ENCODE measurements around the gene PHF2.
A peak's percentile ranks its signal among the peaks of the same experiment; 100 is the strongest.

Gene PHF2

DNA sequence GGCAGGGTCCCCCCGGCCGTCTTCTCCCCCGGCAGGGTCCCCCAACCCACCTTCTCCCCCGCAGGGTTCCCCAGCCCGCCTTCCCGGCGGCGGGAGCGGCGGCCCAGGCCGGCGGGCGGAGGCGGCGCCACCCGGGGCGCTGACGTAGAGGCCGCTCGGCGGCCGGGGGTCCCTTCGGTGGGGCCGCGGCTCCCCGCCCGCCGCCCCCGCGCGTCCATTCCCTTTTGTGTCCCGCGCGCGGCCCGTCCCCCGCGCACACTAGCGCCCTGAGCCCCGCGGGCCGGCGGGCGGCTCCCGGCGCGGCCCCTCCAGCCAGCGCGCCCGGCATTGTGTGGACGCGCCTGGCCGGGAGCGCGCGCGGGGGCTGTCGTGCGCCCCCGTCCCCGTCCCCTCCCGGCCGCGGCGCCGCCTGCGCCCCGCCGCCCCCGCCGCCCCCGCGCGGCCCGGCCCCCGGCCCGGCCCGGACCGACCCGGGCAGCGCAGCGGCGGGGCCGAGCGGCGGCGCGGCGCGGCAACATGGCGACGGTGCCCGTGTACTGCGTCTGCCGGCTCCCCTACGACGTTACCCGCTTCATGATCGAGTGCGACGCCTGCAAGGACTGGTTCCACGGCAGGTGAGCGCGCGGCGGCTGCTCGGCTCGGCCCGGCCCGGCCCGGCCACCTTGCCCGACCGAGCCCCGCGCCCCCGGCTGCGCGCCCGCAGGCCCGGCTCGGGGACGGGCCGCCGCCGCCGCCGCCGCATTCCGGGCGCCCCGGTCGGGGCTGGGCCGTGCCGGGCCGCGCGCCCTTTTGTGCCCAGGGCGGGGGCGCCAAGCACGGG is at the start of gene PHF2:
Gene PHF2 (plus strand): TSS at position 327 of the 820 bp plus-strand sequence. CDS start 190 bp downstream, at position 517.
- no peak for DNase-seq

DNA sequence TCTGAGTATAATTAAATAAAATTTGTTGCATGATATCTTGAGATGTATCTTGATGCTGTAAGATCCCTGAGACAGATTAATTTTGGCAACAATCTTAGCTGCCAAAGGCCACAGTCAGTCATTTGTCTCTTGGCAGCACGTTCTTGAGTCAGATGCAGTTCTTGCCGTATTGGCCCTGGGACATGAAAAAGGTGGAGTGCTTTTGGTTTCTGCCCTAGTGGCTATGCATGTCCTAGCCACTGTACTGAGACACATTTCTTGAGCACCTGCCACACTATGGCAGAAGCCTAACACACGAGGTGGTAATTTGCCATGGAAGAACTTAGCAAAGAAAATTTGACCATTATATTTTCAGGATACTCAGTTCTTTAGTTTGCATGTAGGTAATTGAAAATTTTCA is 45.0 kb upstream of the PHF2 start:
- no peak for DNase-seq

DNA sequence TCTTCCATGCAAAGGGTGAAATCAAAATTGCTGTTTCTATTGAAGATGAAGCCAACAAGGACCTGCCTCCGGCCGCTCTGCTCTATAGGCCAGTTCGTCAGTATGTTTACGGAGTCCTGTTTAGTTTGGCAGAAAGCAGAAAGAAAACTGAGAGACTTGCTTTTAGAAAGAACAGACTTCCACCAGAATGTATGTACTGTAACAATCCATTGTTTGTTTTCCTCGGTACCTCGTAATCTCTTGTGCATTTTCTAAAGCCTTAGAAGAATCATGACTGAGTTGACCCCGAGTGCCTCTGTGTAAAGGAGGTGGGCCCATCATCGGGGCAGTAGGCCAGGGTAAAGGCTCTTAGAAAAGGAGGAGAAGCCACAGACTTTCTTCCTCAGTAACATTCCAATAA is 44.2 kb upstream of the PHF2 start:
- DNase-seq: no peak

DNA sequence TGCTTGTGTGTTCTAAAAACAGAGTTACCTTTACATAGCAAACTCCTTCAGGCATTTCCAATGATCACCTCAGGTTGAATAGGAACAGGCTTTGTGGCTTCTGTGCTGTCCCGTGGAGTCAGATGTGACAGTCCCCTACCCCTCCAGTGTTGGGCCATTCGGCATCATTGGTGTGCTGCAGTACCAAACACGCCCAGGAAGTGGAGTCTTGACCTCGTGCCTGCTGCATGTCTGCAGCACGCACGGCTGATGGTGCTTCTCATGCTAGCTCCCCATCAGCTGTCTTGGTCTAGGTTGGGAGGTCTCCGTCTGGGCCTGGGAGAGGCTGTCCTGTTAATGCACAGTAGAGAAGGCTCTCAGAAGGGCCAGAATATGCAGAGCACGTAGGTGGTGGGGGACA is 42.5 kb upstream of the PHF2 start:
- DNase-seq: no peak

DNA sequence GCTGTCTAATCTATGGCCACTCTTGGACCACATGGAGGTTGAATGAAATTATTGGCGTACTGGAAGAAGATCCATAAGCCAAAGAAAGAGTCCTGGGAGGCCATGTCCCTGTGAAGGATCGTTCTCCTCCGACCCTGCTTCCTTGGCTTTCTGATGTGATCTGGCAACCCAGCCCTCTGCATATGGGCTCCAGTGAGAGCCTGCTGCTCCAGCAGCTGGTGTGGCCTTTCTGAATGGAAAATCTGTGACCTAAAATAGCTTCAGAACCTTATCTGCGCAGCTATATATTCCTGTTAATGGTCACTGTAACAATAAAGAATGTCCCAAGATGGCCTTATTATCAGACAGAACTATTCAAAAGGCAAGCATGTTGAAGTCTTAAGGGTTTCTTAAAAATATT is 40.2 kb upstream of the PHF2 start:
- DNase-seq: no peak

DNA sequence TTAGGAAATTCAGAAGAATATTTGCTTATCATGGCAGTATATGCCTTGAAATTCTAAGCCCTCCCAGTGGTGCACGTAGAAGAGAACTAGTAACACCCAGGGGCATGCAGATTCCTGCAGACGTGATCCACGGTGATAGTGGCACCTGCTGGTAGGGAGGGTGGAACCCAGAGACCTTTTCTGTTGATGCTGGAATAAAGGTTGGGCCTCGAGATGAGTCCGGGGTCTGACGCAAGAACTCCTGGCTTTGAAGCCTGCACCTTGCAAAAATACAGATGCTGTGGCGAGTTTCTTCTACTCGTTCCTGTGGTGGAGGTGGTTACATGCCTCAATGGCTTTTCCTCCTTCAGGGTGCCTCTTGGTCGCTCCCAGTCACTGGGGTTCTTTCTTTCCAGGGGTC is 39.5 kb upstream of the PHF2 start:
- no peak for DNase-seq

DNA sequence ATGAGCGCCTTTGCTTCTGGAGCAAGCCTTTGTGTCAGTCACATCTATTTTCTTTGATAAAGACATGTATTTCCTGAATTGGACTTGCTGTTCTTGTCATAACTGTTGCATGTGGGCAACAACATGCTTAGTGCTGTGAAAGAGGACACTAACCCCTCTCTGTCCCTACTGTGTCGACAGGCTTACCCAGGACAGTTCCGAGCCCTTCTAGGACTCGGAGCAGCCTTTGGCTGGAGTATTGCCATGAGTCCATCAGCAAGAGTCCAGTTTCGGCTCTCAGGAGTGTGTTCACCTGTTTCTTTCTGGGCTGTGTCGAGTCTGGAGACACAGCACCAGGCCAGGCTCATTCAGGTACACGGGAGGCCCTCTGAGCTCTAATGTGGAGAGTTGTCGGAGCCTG is 36.1 kb upstream of the PHF2 start:
- DNase-seq: no peak

DNA sequence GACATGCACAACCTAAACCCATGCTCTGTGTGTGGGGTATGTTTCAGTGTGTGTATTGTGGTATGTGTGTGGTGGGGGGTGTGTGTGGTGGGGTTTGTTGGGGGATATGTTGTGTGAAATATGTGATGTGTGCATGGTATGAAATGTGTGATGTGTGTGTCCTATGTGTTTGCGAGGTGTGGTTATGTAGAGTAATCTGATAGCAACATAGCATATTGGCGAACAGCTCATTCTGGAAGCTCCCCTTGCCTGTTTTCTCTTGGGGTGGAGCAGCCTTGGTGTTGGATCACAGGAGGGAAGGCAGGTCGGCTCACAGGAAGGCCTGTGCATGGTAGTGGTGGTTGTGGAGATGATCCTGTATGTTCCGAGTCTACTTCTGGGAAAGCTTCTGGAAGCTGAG is 35.4 kb upstream of the PHF2 start:
- DNase-seq: no peak

DNA sequence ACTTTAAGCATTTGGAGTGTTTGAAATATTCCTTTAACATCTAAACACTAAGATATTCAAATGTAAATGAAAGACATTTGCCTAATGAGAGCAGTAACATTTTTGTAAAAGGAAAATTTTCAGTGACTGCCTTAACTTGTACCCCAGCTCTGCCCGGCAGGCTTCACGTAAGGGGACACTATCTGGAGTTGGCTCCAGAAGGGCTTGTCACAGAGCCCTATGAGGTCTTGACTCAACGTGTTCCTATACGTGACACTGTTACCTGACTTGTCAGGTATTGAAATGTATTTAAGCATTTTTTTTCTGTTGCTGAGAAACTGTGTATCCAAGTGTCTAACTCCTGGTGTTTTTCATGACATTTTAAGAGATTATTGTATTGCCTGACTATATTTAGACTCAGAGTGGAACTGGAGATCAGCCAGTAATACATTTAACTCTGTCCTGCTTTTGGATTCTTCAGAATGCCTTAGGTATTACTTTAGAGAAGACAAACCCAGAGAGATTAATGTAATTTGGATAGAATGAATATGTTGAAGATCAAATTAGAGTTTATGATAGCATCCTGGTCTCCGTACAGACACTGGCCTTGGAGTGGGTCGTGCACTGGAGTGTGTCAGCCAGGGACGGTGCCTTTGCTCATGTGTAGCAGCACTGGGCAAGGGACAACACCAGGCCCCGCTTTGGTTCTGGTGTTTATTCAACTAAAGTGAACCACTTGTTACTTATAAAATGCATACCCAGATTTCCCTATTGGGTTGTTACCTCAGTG is 34.6 kb upstream of the PHF2 start:
- DNase-seq: no peak

DNA sequence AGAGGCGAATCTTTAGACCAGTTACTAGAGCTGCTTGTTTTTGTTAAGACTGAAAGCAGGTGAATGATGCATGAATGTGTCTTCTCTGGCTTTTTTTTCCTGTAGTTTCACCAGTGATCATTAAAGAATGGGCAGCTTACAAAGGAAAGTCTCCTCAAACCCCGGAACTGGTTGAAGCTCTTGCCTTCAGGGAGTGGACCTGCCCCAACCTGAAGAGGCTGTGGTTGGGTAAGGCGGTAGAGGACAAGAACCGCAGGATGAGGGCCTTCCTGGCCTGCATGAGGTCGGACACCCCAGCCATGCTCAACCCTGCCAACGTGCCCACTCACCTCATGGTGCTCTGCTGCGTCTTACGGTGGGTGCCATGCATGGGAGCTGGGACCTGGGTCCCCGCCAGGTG is 33.3 kb upstream of the PHF2 start:
- DNase-seq: no peak

DNA sequence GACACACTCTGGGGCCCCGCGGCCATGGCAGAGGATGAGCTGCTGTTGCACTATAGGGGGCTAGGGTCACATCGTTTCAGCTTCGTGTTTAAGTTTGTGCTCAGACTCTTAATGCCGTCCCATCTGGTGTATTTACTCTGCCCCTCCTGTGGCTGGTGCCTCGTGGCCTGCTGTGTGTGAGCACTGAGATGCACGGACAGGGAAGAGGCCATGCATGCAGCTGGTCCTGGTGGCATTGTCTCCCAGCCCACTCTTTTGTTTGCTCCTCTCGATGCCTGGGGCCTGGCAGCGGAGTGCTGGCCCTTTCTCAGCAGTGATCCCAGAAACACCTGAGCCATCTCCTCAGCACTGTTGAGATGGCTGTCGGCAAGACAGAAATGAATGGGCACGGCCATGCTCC is 30.0 kb upstream of the PHF2 start:
- no peak for DNase-seq

DNA sequence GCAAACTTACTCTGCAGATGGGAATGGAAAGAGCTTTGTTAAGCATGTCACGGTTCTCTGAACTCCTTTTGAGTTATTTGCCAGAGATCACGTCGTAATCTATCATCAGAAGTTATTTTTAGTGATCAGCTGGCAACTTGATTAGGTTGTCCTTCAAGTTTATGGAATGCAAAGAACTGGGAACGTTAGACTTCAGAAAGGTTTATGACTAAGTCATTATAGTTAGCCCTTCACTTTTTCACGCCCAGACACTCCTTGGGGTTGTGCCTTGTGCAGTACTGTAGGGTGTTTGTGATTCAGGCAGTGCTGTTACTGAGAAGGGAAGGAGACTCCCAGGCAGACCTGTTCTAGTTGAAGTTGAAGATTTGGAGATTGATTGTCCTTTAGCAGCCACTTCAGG is 26.8 kb upstream of the PHF2 start:
- DNase-seq: no peak

DNA sequence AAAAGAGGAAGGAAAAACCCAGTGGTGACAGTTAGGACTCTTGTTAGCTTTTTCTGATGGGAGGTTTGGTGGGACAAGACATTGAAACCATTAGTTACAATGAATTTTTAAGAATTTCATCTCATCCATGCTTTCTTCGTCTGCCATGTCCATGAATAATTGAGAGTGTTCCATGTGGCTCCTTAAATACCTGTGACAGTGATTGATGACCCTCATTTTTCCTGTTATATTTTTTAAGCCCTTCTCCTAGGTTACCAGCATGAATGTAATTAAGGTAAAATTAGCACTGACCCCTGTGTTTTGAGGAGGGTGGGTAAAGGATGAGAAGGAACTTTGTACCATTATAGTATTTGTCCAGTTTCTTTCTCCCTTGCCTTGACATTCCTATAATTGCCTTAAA is 23.5 kb upstream of the PHF2 start:
- no peak for DNase-seq

DNA sequence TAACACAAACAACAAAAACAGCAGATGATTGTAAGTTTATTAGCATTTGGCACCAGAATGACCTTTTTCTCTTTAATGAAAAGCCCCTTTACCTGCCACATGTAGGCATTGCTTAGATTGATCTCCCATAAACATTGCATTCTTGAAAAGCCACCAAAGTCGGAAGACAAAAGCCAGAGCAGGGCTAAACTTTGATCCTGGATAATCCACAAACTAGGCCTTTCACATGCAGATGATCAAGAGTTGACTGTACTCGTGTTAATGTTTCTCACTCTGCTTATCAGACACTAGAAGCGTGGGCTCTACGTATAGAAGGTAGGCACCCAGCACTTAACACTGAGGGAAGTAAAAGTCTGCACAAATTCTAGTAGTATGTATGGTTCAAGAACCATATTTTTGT is 21.0 kb upstream of the PHF2 start:
- no peak for DNase-seq

DNA sequence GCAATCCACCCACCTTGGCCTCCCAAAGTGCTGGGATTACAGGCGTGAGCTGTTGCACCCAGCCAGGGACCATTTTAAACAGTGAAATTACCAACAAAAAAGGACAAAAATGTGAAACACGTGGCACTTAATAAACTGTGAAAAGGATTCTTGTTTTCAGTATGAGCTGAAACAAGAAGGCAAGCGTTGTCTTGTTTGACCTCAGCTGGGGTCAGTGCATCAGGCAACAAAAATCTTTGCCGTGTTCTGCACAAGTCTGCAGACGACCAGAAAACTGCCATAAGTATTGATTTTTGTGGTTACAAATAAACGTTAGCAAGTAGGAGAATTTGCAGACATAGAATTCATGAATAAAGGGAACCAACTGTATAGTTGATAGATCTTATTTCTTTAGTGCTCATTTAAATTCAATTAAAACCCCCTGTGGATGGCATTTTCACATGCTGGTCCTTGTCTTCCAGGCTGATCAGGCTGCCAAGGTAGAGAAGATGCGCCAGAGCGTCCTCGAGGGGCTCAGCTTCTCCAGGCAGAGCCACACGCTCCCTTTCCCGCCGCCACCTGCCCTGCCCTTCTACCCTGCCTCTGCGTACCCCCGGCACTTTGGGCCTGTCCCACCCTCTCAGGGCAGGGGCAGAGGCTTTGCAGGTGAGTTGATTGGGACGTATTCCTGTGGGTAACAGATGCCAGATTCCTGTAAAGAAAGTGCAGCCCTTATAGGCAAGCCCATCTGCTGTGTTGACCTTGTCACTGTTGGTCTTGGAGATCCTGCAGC is 18.8 kb upstream of the PHF2 start:
- DNase-seq: no peak

DNA sequence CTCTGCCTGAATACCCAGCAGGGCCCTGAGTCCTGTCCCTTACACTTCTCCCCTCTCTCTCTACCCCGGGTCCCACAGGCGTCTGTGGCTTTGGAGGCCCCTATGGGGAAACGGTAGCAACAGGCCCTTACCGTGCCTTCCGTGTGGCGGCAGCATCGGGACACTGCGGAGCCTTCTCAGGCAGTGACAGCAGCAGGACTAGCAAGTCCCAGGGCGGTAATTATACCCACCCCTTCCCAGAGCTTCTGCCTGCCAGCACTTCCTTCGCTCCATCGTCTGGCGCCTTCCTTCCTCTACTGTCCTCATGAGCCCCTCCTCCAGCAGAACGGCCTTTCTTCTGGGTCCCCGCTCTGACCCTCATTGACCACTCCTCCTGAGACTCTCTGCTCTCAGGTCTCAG is 17.9 kb upstream of the PHF2 start:
- no peak for DNase-seq

DNA sequence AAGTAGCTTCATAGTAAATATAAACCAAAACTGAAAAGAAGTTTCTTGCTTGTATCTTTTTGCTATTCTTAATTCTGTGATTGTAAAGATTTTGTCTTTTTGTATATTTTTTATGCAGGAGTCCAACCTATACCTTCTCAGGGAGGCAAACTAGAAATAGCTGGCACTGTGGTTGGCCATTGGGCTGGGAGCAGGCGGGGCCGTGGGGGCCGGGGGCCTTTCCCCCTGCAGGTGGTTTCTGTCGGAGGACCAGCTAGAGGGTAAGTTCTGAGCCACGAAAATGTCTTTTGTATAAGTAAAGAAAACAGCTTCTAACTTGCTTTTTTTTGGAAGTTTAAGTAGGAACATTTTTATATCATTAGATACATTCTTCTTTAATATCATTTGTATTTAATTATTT is 15.4 kb upstream of the PHF2 start:
- no peak for DNase-seq

DNA sequence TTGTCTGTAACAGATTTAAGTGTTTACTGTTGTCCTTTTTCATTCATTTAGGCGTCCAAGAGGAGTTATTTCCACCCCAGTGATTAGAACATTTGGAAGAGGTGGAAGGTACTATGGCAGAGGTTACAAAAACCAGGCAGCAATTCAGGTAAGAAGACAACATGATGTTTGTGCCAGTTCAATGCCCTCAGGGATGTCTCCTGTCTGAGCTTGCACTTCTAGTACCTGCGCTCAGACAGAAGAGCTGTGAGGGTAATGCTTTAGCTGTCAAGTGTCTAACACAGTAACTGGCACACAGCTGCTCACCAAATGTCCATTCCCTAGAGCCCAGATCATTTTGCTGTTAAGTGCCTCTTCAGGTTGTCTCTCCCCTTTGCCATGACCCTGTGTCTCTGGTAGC is 14.2 kb upstream of the PHF2 start:
- DNase-seq: no peak

DNA sequence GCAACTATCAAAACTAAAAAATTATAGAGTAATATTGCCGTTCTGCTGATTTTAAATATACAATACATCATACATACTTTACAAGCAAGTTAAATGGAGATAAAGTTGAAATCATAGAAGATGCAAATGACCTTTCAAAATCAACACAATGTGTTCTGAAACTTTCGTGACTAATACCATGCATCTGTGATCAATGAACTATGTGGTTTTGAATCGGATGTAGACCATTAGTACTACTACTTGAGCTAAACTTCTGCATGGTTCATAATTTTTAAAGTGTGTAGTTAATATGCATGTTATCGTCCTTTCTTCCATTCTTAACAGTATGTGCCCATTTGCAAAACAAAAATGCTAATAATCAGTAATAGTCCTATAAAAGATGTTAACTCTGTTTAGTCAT is 11.3 kb upstream of the PHF2 start:
- no peak for DNase-seq

DNA sequence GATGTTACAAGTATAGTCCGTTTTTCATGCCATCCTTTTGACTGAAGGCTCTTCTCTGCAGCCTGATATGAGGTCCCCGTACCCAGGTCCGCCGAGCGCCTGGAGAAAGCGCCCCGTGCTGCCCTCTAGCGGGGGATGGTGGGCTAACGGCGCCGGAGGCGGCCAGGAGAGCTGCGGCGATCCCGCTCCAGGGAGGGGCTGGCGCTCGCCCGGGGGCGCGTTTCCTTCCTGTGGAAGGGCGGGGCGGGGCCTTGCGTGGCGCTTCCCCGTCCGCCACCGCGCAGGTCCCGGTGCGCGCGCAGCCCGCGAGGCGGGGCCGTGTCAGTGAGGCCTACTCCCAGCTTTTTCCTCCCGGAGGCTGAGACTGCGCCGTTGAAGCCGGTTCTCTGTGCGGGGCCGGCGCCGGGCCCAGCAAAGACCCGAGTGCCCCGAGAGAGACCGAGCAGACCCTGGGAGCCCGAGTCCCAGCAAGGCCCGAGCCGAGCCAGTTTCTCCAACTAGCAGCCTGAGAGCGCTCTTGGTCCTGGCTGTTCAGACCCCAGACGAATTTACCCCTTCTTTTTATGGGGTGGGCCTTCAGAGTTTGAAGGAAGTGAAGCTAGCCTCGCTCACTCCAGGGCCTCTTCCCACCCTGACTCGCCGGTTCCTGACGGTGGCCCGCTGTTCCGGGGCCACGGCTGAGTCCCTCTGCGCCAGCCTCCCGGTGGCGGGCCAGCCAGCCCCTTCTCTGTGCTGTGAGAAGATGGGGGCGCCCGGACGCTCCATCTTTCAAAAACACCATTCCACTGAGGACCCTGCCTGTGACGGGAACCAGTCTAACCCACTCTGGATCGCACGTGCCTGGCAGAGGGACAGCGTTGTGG is 9.7 kb upstream of the PHF2 start:
- DNase-seq: peak; percentile 37

DNA sequence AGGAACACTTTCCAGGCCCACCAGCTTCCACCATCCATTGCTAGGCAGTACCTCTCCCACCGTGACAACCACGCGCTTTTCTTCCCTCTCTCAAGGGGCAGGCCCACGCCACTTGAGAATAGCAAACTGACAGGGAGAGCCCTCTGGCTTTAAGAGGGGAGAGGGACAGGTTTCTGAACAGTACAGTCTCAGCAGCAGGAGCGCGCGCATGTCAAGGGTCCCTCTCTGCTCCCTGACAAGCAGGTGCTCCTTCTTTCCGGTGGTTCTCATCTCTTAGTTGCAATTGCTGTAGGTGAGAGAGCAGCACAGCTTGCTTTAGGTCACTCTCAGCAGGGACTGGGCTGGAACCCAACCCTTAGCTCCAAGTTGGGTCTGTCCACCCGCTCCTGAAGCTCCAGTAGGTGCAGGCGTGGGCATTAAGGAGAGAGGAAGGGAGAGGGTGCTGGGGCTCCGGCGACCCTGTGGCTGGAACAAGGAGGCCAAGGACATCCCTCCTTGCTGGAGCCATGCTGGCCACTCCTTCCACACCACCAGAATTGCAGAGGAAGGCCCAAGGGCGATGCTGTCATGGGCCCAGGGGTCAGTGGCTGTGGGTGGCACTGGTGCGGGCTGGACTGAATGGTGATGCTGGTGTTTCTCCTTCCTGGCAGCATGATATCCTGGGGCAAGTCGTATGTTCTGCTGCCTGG is 9.0 kb upstream of the PHF2 start:
- no peak for DNase-seq

DNA sequence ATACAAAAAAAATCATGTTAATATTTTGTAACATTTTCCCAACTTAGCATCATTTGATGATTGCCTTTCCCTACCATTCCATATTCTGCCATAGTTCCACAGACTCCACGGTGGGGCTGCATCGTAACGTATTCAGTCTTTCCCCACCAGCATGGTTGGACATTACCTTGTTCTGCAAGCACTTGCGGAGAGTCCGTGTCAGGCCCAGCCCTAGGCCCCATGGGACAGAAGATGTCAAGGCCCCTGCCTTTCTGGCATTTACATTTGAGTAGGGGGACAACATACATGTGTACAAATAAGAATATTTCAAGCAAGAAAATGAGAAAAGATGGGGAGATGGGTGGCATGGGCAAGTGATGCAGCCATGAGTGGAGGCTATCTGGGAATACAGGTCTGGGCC is 8.2 kb upstream of the PHF2 start:
- DNase-seq: no peak
